ENCODE data around the gene SLC9B1. TPM values are rescaled to one million over a fixed set of nuclear protein-coding genes. Genes with fewer than 3 reads are reported as not detected.
"Not testable (repeated sequence)": the region's sequence is repeated elsewhere in the genome, so short reads cannot be mapped to it uniquely, and the experiment has no call there.

The SLC9B1 gene
- total RNA-seq, 1 donor from 2014 or later, result 1.2 TPM

GRCh38 chr4:103008875-103009729, 10.4 kb downstream of the SLC9B1 start:
- H3K27me3 ChIP-seq, result no peaks in the 10 kb centered on the region
- DNase-seq (no peak), ATAC-seq (peak; percentile 92)
- H3K36me3 ChIP-seq, result no peaks in the 10 kb centered on the region
- no peak overlapping the region for H3K4me3 ChIP-seq
- H3K4me1 ChIP-seq, result peaks cover 14% of the 10 kb centered on the region
- no peaks in the 10 kb centered on the region for H3K9me3 ChIP-seq
- intact Hi-C loops (cut with DNase I), result no loop called here
- TF ChIP-seq CTCF (IDR thresholded peaks at IDR 0.05), result peak; percentile 75
- no peak overlapping the region for H3K27ac ChIP-seq

DNA sequence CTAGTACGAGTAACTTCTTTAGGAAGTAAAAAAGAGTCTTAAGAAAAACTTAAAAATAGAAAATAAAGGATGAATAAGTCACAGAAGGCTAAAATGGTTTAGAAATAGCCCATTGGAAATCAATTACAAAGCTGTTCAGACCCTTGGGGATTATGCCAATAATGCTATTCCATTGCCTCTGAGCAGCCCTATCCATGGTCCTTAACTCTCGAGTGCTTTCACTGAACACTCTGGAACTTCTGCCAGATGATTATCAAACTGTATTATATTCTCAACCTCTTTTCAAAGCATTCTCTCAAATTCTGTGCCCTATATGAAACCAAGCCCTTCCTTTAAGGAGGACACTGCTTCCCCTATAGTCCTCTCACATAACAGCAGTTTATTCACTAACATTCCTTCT, 17.0 kb downstream of the SLC9B1 start:
- intact Hi-C loops (cut with DNase I), result no loop called here
- no peaks in the 10 kb centered on the region for H3K4me1 ChIP-seq
- TF ChIP-seq CTCF (IDR thresholded peaks at IDR 0.05), result no peak
- H3K27ac ChIP-seq, result no peak overlapping the region
- ATAC-seq, result no peak
- no peak for DNase-seq
- no peaks in the 10 kb centered on the region for H3K9me3 ChIP-seq
- H3K4me3 ChIP-seq, result no peak overlapping the region
- no peaks in the 10 kb centered on the region for H3K27me3 ChIP-seq
- no peaks in the 10 kb centered on the region for H3K36me3 ChIP-seq

- DNase-seq (no peak), ATAC-seq (no peak)
- no peaks in the 10 kb centered on the region for H3K9me3 ChIP-seq
- no peak overlapping the region for H3K27ac ChIP-seq
- H3K4me1 ChIP-seq, result no peaks in the 10 kb centered on the region
- H3K36me3 ChIP-seq, result no peaks in the 10 kb centered on the region
- intact Hi-C loops (cut with DNase I), result no loop called here
- no peak for TF ChIP-seq CTCF (IDR thresholded peaks at IDR 0.05)
- no peaks in the 10 kb centered on the region for H3K27me3 ChIP-seq
- H3K4me3 ChIP-seq, result no peak overlapping the region
Measured at GRCh38 chr4:102994803-102995202, 24.7 kb downstream of the SLC9B1 start.

- DNase-seq; H3K4me3 ChIP-seq; H3K9me3 ChIP-seq; H3K4me1 ChIP-seq; ATAC-seq; H3K27ac ChIP-seq; H3K27me3 ChIP-seq; intact Hi-C loops (cut with DNase I); H3K36me3 ChIP-seq: not testable (repeated sequence)
Measured at GRCh38 chr4:102993985-102994384, 25.5 kb downstream of the SLC9B1 start.

- H3K36me3 ChIP-seq, result no peaks in the 10 kb centered on the region
- ATAC-seq (no peak), DNase-seq (no peak)
- no peaks in the 10 kb centered on the region for H3K9me3 ChIP-seq
- TF ChIP-seq CTCF (IDR thresholded peaks at IDR 0.05), result no peak
- H3K4me3 ChIP-seq, result no peak overlapping the region
- no peaks in the 10 kb centered on the region for H3K27me3 ChIP-seq
- intact Hi-C loops (cut with DNase I), result no loop called here
- H3K27ac ChIP-seq, result no peak overlapping the region
- H3K4me1 ChIP-seq, result no peaks in the 10 kb centered on the region
Measured at GRCh38 chr4:102988429-102989020, 31.0 kb downstream of the SLC9B1 start.

DNA sequence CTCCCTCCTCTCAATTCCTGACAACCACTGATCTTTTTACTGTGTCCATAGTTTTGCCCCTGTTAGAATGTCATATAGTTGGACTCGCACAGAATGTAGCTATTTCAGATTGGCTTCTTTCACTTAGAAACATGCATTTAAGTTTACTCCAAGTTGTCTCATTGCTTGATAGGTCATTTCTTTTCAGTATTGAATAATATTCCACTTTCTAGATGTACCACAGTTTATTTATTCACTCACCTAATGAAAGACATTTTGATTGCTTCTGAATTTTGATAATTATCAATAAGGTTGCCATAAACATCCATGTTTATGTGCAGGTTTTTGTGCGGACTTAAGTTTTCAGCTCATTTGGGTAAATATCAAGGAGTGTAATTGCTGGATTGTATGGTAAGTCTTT, 38.5 kb downstream of the SLC9B1 start:
- Histone ChIP-seq H3K4me3 (no peak overlapping the region), H3K9me3 (no peaks in the 10 kb centered on the region), H3K4me1 (no peaks in the 10 kb centered on the region), H3K36me3 (no peaks in the 10 kb centered on the region), H3K27me3 (no peaks in the 10 kb centered on the region), H3K27ac (no peak overlapping the region)
- DNase-seq (no peak), ATAC-seq (no peak)
- TF ChIP-seq CTCF (IDR thresholded peaks at IDR 0.05), result no peak
- intact Hi-C loops (cut with DNase I), result no loop called here

- H3K9me3 ChIP-seq; intact Hi-C loops (cut with DNase I); H3K36me3 ChIP-seq; ATAC-seq; H3K27me3 ChIP-seq; H3K4me1 ChIP-seq; DNase-seq; H3K27ac ChIP-seq; H3K4me3 ChIP-seq: not testable (repeated sequence)
Measured at GRCh38 chr4:102961813-102962212, 57.7 kb downstream of the SLC9B1 start.

Measured in upper lobe of right lung (tissue), 1 donor.